ENCODE data around the gene PABPC3. TPM values are rescaled to one million over a fixed set of nuclear protein-coding genes. Genes with fewer than 3 reads are reported as not detected.

The PABPC3 gene
- total and polyA plus RNA-seq, 2 of the 8 experiments (the other 6 are each of a cell fraction or from before 2014, with no cell fraction given) = 0.18 to 0.48 TPM

DNA sequence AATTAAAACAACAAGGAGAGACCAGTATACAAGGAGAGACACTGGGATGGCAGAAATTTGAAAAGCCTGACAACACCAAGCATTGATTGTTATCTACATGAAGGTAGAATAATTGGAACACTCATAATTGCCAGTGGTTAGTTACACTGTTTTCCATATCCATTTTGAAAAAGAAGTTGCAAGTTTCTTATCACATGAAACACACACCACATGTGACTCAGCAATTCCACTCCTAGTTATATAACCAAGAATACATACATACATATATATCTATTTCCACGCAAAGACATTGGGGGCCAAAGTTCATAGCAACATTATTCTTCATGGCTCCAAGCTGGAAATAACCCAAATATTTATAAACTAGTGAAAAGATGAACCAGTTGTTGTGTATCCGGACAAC lies 15.2 kb upstream of the PABPC3 start:
- Histone ChIP-seq H3K4me2 (ENCODE audit: insufficient read depth in 1 of 2, low read depth in 2 of 2, low read length in 2 of 2) (no peak overlapping the region), H3K23me2 (ENCODE audit: low read depth, low read length) (no peaks in the 10 kb centered on the region), H3K18ac (ENCODE audit: extremely low read depth, low read length) (no peak overlapping the region), H2AFZ (ENCODE audit: low read length) (no peak overlapping the region), H4K20me1 (replicated peaks in 1 of 2; ENCODE audit: control insufficient read depth in 1 of 2, insufficient read depth in 2 of 2, low read length in 2 of 2) (no peaks in the 10 kb centered on the region), H3K56ac (replicated peaks; ENCODE audit: insufficient read length, low read depth, low read length) (no peak overlapping the region), H3K36me3 (ENCODE audit: control insufficient read depth in 2 of 4, insufficient read depth in 4 of 4, low read length in 3 of 4) (no peaks in the 10 kb centered on the region), H2BK20ac (ENCODE audit: low read length) (no peak overlapping the region), H3K27me3 (replicated peaks in 1 of 4; ENCODE audit: control insufficient read depth in 3 of 4, extremely low read depth in 1 of 4, insufficient read depth in 3 of 4, low read length in 3 of 4) (no peaks in the 10 kb centered on the region), H3K79me2 (ENCODE audit: control insufficient read depth in 1 of 2, insufficient read depth in 2 of 2, low read length in 2 of 2) (no peaks in the 10 kb centered on the region), H2AK5ac (ENCODE audit: low read depth, low read length) (no peak overlapping the region), H2BK120ac (replicated peaks; ENCODE audit: low read depth, low read length) (no peak overlapping the region), H3K9me3 (ENCODE audit: insufficient read depth in 2 of 2, low read depth in 1 of 2, low read length in 1 of 2) (0 out of 4 replicates have a peak, but pooled peaks cover 0 to 2% of the 10 kb centered on the region in 2 experiments), H2BK15ac (ENCODE audit: low read length) (no peak overlapping the region), H4K8ac (ENCODE audit: extremely low read depth, insufficient read depth, low read length) (no peak overlapping the region), H3K4ac (replicated peaks; ENCODE audit: insufficient read length, low read depth, low read length) (no peak overlapping the region), H3K9ac (replicated peaks in 1 of 4; ENCODE audit: extremely low read depth in 1 of 4, low read depth in 3 of 4, low read length in 3 of 4) (no peak overlapping the region), H4K91ac (replicated peaks; ENCODE audit: insufficient read length, low read length) (no peak overlapping the region), H3K14ac (ENCODE audit: insufficient read length) (no peak overlapping the region), H4K5ac (ENCODE audit: insufficient read length, low read depth, low read length) (no peak overlapping the region), H3K23ac (ENCODE audit: insufficient read length) (no peak overlapping the region), H3K4me1 (replicated peaks in 1 of 4; ENCODE audit: control insufficient read depth in 3 of 4, insufficient read depth in 4 of 4, low read length in 3 of 4) (no peaks in the 10 kb centered on the region), H3K27ac (ENCODE audit: low read depth, low read length) (no peak overlapping the region), H2BK5ac (ENCODE audit: low read depth, low read length) (no peak overlapping the region), H2BK12ac (ENCODE audit: low read depth, low read length) (no peak overlapping the region), H3K4me3 (ENCODE audit: extremely low read depth in 1 of 4, insufficient read depth in 2 of 4, low read depth in 3 of 4, low read length in 4 of 4) (no peak overlapping the region), H3K79me1 (ENCODE audit: low read depth, low read length) (no peaks in the 10 kb centered on the region)
- CTCF ChIA-PET (ENCODE audit: partially characterized antibody) = no interaction called here
- FAIRE-seq = no peak
- 84% methylated on average over 2 of the region's 2 CpGs; no CpG with 5 or more reads in 1 of the 2 experiments for WGBS, 2 experiments (ENCODE audit: extremely low coverage in 1 of 2, insufficient coverage in 1 of 2, insufficient read length in 1 of 2, insufficient replicate concordance in 2 of 2, low coverage in 1 of 2, low lambda C conversion rate in 2 of 2, missing lambda C conversion rate in 1 of 2)
- no peak for DNase-seq (ENCODE audit: low read depth in 1 of 2, low spot score in 2 of 2)
- POLR2A ChIA-PET (ENCODE audit: partially characterized antibody) = no interaction called here
- no peak for TF ChIP-seq BCL11A (IDR thresholded peaks at IDR 0.05; ENCODE audit: low read depth in 2 of 2, low read length in 2 of 2)
- no peak for TF ChIP-seq TEAD4 (IDR thresholded peaks at IDR 0.05; ENCODE audit: low read depth, low read length)
- no peak for TF ChIP-seq CEBPB (IDR thresholded peaks at IDR 0.05; ENCODE audit: low read depth, low read length)
- TF ChIP-seq BRCA1 (IDR thresholded peaks at IDR 0.05; ENCODE audit: low read depth, low read length) = no peak
- TF ChIP-seq POU5F1 (IDR thresholded peaks at IDR 0.05; ENCODE audit: low read depth, low read length) = no peak
- no peak for TF ChIP-seq YY1 (IDR thresholded peaks at IDR 0.05; ENCODE audit: low read depth, low read length)
- no peak for TF ChIP-seq RAD21 (IDR thresholded peaks at IDR 0.05 in 1 of 2, conservative IDR thresholded peaks at IDR 0.05 in 1 of 2; ENCODE audit: low read depth in 2 of 2, low read length in 2 of 2)
- no peak for TF ChIP-seq CHD1 (IDR thresholded peaks at IDR 0.05; ENCODE audit: low read depth, low read length)
- TF ChIP-seq, protein P1, sequence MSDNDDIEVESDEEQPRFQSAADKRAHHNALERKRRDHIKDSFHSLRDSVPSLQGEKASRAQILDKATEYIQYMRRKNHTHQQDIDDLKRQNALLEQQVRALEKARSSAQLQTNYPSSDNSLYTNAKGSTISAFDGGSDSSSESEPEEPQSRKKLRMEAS (IDR thresholded peaks at IDR 0.05) = no peak
- TF ChIP-seq RBBP5 (IDR thresholded peaks at IDR 0.05; ENCODE audit: borderline replicate concordance, low read depth, low read length) = no peak
- no peak for TF ChIP-seq NRF1 (IDR thresholded peaks at IDR 0.05; ENCODE audit: low read depth, low read length)
- TF ChIP-seq SIN3A (conservative IDR thresholded peaks at IDR 0.05 in 1 of 2, IDR thresholded peaks at IDR 0.05 in 1 of 2; ENCODE audit: low read depth in 1 of 2, low read length in 2 of 2) = no peak
- TF ChIP-seq CBX8 (IDR thresholded peaks at IDR 0.05; ENCODE audit: borderline replicate concordance, low read depth, low read length) = no peak
- TF ChIP-seq RXRA (IDR thresholded peaks at IDR 0.05; ENCODE audit: insufficient read depth, low read depth, low read length) = no peak
- TF ChIP-seq KDM4A (IDR thresholded peaks at IDR 0.05; ENCODE audit: low read depth, low read length, severe bottlenecking) = no peak
